KMS-11 (cell line): ENCODE data around the gene PRKG1.

ENCODE experiments used
- H2AFZ ChIP-seq: fragments of 200-600 bp; sonication (generic); 2 replicates; pipeline ENCODE4 v1.6.1; 2016; ENCODE audit warnings: antibody characterized with exemption, mixed run types, low read depth
- H3K27ac ChIP-seq: fragments of 200-600 bp; sonication (generic); 2 replicates; pipeline ENCODE4 v1.6.1; 2016; ENCODE audit warnings: mild to moderate bottlenecking, mixed run types
- H3K27me3 ChIP-seq: fragments of 200-600 bp; sonication (generic); 2 replicates; pipeline ENCODE4 v1.6.1; 2017; ENCODE audit warnings: mild to moderate bottlenecking, low read depth, mixed run types, moderate library complexity; ENCODE audit not compliant: insufficient read depth
- H3K36me3 ChIP-seq: fragments of 200-600 bp; sonication (generic); 2 replicates; pipeline ENCODE4 v1.6.1; 2017; ENCODE audit warnings: mild to moderate bottlenecking, mixed run types; ENCODE audit not compliant: insufficient read depth
- H3K4me1 ChIP-seq: fragments of 200-600 bp; sonication (generic); 2 replicates; pipeline ENCODE4 v1.6.1; 2016; ENCODE audit warnings: mild to moderate bottlenecking, low read depth, mixed run types; ENCODE audit not compliant: poor library complexity, severe bottlenecking
- H3K4me2 ChIP-seq: fragments of 200-600 bp; sonication (generic); 2 replicates; pipeline ENCODE4 v1.7.0; 2016; ENCODE audit warnings: mild to moderate bottlenecking, mixed run types
- H3K4me3 ChIP-seq: fragments of 200-600 bp; sonication (generic); IDR thresholded peaks from 2 replicates; pipeline ENCODE4 v1.6.1; 2017; ENCODE audit warnings: low read depth, low read length, mixed read lengths; ENCODE audit not compliant: insufficient read depth
- H3K79me2 ChIP-seq: fragments of 200-600 bp; sonication (generic); 2 replicates; pipeline ENCODE4 v1.6.1; 2016; ENCODE audit warnings: low read depth, mixed run types; ENCODE audit not compliant: insufficient read depth
- H3K9ac ChIP-seq: fragments of 200-600 bp; sonication (generic); 2 replicates; pipeline ENCODE4 v1.6.1; 2016; ENCODE audit warnings: mild to moderate bottlenecking, mixed run types
- H4K20me1 ChIP-seq: fragments of 200-600 bp; sonication (generic); 2 replicates; pipeline ENCODE4 v1.6.1; 2016; ENCODE audit warnings: mild to moderate bottlenecking, mixed run types; ENCODE audit not compliant: insufficient read depth
- TF ChIP-seq, protein P1 (sequence below): fragments of 200-600 bp; sonication (generic); conservative IDR thresholded peaks from 2 replicates; pipeline ENCODE4 v1.6.1; 2017; ENCODE audit warnings: low read depth, mild to moderate bottlenecking, antibody characterized with exemption, low read length, moderate library complexity, mixed read lengths

Gene PRKG1

DNA sequence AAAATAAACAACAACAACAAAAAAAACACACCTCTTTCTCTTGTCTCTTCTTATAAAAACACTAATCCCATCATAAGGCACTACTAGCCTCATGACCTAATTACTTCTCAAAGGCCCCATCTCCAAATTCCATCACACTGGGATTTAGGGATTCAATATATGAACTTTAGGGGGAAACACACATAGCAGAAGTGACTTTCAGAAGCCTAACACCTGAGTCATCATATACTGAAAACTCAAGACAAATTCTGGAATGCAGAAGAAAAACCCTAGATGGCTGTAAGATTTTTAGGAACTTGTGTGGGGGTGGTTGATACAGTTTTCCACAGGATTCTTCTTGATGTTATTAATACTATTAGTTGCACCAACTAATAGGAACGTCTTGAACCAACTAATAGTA, 658.8 kb downstream of the PRKG1 start:
- Histone ChIP-seq H2AFZ (no peak overlapping the region), H3K4me1 (no peaks in the 10 kb centered on the region), H3K9ac (no peak overlapping the region), H3K27ac (no peak overlapping the region), H3K79me2 (no peaks in the 10 kb centered on the region), H3K4me2 (no peak overlapping the region), H3K36me3 (no peaks in the 10 kb centered on the region), H3K27me3 (no peaks in the 10 kb centered on the region), H4K20me1 (no peaks in the 10 kb centered on the region), H3K4me3 (no peak overlapping the region)
- TF ChIP-seq, protein P1, sequence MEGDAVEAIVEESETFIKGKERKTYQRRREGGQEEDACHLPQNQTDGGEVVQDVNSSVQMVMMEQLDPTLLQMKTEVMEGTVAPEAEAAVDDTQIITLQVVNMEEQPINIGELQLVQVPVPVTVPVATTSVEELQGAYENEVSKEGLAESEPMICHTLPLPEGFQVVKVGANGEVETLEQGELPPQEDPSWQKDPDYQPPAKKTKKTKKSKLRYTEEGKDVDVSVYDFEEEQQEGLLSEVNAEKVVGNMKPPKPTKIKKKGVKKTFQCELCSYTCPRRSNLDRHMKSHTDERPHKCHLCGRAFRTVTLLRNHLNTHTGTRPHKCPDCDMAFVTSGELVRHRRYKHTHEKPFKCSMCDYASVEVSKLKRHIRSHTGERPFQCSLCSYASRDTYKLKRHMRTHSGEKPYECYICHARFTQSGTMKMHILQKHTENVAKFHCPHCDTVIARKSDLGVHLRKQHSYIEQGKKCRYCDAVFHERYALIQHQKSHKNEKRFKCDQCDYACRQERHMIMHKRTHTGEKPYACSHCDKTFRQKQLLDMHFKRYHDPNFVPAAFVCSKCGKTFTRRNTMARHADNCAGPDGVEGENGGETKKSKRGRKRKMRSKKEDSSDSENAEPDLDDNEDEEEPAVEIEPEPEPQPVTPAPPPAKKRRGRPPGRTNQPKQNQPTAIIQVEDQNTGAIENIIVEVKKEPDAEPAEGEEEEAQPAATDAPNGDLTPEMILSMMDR = no peak

DNA sequence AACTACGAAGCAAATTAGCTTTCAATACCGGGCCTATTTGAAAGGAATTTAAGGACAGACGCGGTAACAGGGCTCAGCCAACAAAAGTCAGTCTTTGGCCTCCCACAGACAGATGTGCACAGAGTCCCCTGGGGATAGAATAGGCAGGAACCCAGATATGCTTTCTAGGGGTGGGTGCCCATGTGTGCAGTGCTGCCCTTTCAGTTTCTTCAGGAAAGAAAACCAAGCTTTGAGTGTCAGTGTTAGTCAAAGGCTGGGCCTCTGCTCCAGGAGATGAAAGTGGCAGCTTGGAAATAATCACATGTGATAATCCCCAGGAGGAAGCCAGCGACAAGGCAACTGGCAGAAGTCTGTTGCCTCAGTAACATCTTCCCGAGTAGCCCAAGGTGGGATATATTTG, 668.9 kb downstream of the PRKG1 start:
- no peaks in the 10 kb centered on the region for H4K20me1 ChIP-seq
- no peak overlapping the region for H2AFZ ChIP-seq
- TF ChIP-seq, protein P1 = no peak
- no peaks in the 10 kb centered on the region for H3K36me3 ChIP-seq
- no peak overlapping the region for H3K27ac ChIP-seq
- no peak overlapping the region for H3K4me3 ChIP-seq
- H3K79me2 ChIP-seq = no peaks in the 10 kb centered on the region
- no peak overlapping the region for H3K4me2 ChIP-seq
- H3K9ac ChIP-seq = no peak overlapping the region
- H3K27me3 ChIP-seq = no peaks in the 10 kb centered on the region; the same call in 1 of the 2 replicates
- H3K4me1 ChIP-seq = no peaks in the 10 kb centered on the region

DNA sequence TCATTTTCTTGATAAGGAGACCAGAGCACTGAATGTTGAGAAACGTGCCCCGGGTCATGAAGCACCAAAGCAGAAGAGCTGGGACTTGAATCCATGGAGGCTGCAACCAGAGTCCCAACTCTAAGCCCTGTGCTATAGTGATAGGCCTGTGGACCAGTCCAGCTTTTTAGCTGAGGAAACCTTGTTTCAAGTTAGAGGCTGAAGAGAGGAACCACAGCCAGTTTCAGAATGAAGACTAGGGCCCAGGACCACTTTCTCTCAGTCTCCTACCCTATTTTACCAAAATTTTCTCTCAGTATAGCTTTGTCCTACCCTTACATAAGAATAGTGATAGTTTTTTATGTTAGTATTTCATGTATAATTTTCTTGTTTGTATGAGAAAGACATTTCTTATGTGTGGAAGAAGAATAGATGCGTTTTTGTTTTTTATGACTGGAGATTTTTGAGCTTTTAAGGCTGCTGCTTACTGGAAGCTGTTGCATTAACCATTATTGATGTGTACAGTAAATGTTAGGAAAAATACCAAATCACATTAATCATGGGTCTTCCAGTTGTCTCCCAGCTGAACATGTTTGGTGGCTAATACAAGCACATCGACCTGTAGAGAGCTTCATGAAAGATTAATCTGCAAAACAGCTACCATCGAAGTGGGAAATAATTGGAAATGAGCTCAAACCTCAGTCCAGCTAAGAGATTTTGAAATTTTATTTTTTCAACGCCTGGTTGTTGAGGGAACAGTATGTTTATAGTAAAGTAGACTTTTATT, 670.1 kb downstream of the PRKG1 start:
- TF ChIP-seq, protein P1 = no peak
- Histone ChIP-seq H3K4me1 (no peaks in the 10 kb centered on the region), H3K27me3 (no peaks in the 10 kb centered on the region; the same call in 1 of the 2 replicates), H4K20me1 (no peaks in the 10 kb centered on the region), H3K79me2 (no peaks in the 10 kb centered on the region), H2AFZ (no peak overlapping the region), H3K4me2 (no peak overlapping the region), H3K36me3 (no peaks in the 10 kb centered on the region), H3K9ac (no peak overlapping the region), H3K4me3 (no peak overlapping the region), H3K27ac (no peak overlapping the region)

DNA sequence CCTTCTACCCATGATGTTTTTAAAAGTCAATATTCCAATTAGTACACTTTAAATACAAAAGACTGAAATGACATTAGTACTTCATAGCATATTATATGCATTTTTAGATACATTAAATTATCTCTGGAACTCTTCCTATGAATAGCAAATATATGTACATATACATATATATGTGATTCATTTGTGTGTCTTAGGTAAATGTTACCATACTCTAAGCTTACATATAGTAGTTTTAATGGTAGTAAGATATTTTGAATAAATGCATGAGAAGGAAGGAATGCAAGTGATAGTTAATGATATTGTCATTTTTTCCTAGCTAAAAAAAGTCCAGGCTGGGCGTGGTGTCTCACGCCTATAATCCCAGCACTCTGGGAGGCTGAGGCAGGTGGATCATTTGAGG, 671.1 kb downstream of the PRKG1 start:
- H2AFZ ChIP-seq = no peak overlapping the region
- H3K9ac ChIP-seq = no peak overlapping the region
- TF ChIP-seq, protein P1 = no peak
- H3K4me1 ChIP-seq = no peaks in the 10 kb centered on the region
- no peaks in the 10 kb centered on the region for H3K36me3 ChIP-seq
- no peaks in the 10 kb centered on the region for H4K20me1 ChIP-seq
- H3K27me3 ChIP-seq = no peaks in the 10 kb centered on the region; the same call in 1 of the 2 replicates
- H3K4me2 ChIP-seq = no peak overlapping the region
- H3K79me2 ChIP-seq = no peaks in the 10 kb centered on the region
- H3K4me3 ChIP-seq = no peak overlapping the region
- H3K27ac ChIP-seq = no peak overlapping the region
